GM12878 (cell line): ENCODE measurements around the gene MYLK4. TPM values are rescaled to one million over a fixed set of nuclear protein-coding genes. Genes with fewer than 3 reads are reported as not detected.
A peak's percentile ranks its signal among the peaks of the same experiment; 100 is the strongest.

ENCODE experiments used
- ATAC-seq: fragments of 200-7000 bp; cut with Tn5 transposase; 3 replicates; pipeline ENCODE4 v1.9.1; 2020; ENCODE audit warnings: mild to moderate bottlenecking, moderate library complexity
- BruUV-seq: library from RNA; stranded (reverse); fragments of 400-500 nt; replicated peaks from 2 replicates; lab custom pipeline; 2021; lab: Mats Ljungman, UMichigan
- CTCF ChIA-PET: fragments of 300-600 bp; sonication (Branson Sonifier 250); formaldehyde crosslinking; extraction: SDS; loops from one replicate; lab custom pipeline; 2021; ENCODE audit warnings: inconsistent platforms; lab: Yijun Ruan, JAX
- POLR2A ChIA-PET: fragments of 350-600 bp; formaldehyde crosslinking; extraction: SDS; loops from one replicate; lab custom pipeline; 2021; ENCODE audit warnings: inconsistent platforms; lab: Charles Lee
- RAD21 ChIA-PET: fragments of 300-600 bp; sonication (Branson Sonifier 250); formaldehyde crosslinking; loops from one replicate; lab custom pipeline; 2023; ENCODE audit warnings: antibody characterized with exemption; ENCODE audit not compliant: unreplicated experiment; lab: Charles Lee
- SMC1A ChIA-PET: fragments of 300-600 bp; sonication (Branson Sonifier 250); formaldehyde crosslinking; loops from one replicate; lab custom pipeline; 2023; ENCODE audit not compliant: unreplicated experiment, uncharacterized antibody; lab: Charles Lee
- DNase-seq: peaks from one replicate; pipeline ENCODE4 v3.0.0-alpha.2; 2011; ENCODE audit warnings: low read depth, low spot score
- FAIRE-seq: peaks from 3 replicates; lab custom pipeline; 2011; peaks lifted over from hg19 to GRCh38; lab: Jason Lieb, UNC
- H2AFZ ChIP-seq: 2 replicates; pipeline ENCODE4 v1.6.0; 2011; ENCODE audit warnings: low read depth, low read length, control low read depth; ENCODE audit not compliant: control insufficient read depth
- H3K27ac ChIP-seq: 2 replicates; pipeline ENCODE4 v1.5.1; 2011; ENCODE audit warnings: control low read depth; ENCODE audit not compliant: control insufficient read depth, insufficient read depth
- H3K27me3 ChIP-seq, 2 experiments: replicated peaks in 1 of 2; 2 replicates each; pipeline versions ENCODE4 v1.6.0 to v1.6.1; 2011; ENCODE audit warnings: low read length in 1 of 2; ENCODE audit not compliant: control insufficient read depth in 2 of 2, insufficient read depth in 2 of 2
- H3K36me3 ChIP-seq, 2 experiments: 2 replicates each; pipeline ENCODE4 v1.5.1; 2011; ENCODE audit warnings: low read length in 1 of 2; ENCODE audit not compliant: control insufficient read depth in 2 of 2, insufficient read depth in 2 of 2
- H3K4me1 ChIP-seq: 2 replicates; pipeline ENCODE4 v1.6.1; 2011; ENCODE audit warnings: mild to moderate bottlenecking, low read length, moderate library complexity, mixed read lengths; ENCODE audit not compliant: control insufficient read depth, insufficient read depth
- H3K4me2 ChIP-seq: 2 replicates; pipeline ENCODE4 v1.6.0; 2011; ENCODE audit warnings: control low read depth; ENCODE audit not compliant: control insufficient read depth, insufficient read depth
- H3K4me3 ChIP-seq: fragments of 200-600 bp; sonication (generic); 2 replicates; pipeline ENCODE4 v1.5.1; 2016
- H3K79me2 ChIP-seq: 2 replicates; pipeline ENCODE4 v1.6.0; 2011; ENCODE audit warnings: low read length; ENCODE audit not compliant: control insufficient read depth, insufficient read depth
- H3K9ac ChIP-seq: 2 replicates; pipeline ENCODE4 v1.8.0; 2011; ENCODE audit warnings: low read length, control low read depth, mixed read lengths; ENCODE audit not compliant: control insufficient read depth, insufficient read depth
- H3K9me3 ChIP-seq: replicated peaks from 3 replicates; pipeline ENCODE4 v1.5.1; 2011; ENCODE audit warnings: mild to moderate bottlenecking, low read length; ENCODE audit not compliant: control insufficient read depth, insufficient read depth
- H4K20me1 ChIP-seq: 2 replicates; pipeline ENCODE4 v1.6.0; 2011; ENCODE audit not compliant: control insufficient read depth, insufficient read depth
- MEF2B ChIP-seq: fragments of 450-650 bp; IDR thresholded peaks from 2 replicates; pipeline ENCODE4 v1.6.1; 2018; ENCODE audit warnings: mild to moderate bottlenecking, moderate library complexity; ENCODE audit not compliant: partially characterized antibody, poor library complexity, severe bottlenecking
- MYC ChIP-seq: IDR thresholded peaks from 2 replicates; pipeline ENCODE4 v1.6.1; 2011; ENCODE audit warnings: mild to moderate bottlenecking, low read length, moderate library complexity, inconsistent platforms; ENCODE audit not compliant: insufficient read depth, insufficient replicate concordance, insufficient read length, severe bottlenecking
- NKRF ChIP-seq: fragments of 450-650 bp; conservative IDR thresholded peaks from 2 replicates; pipeline ENCODE4 v1.6.1; 2017; ENCODE audit warnings: mild to moderate bottlenecking, moderate library complexity
- RBBP5 ChIP-seq: fragments of 200-600 bp; sonication (generic); conservative IDR thresholded peaks from 2 replicates; pipeline ENCODE4 v1.6.1; 2016
- RUNX3 ChIP-seq: IDR thresholded peaks from 2 replicates; pipeline ENCODE4 v1.6.1; 2012; ENCODE audit warnings: low read length, inconsistent platforms
- SMARCA5 ChIP-seq: fragments of 450-650 bp; IDR thresholded peaks from 2 replicates; pipeline ENCODE4 v1.6.1; 2017; ENCODE audit warnings: mild to moderate bottlenecking
- SREBF1 ChIP-seq: IDR thresholded peaks from 2 replicates; pipeline ENCODE4 v1.6.1; 2012; ENCODE audit warnings: mild to moderate bottlenecking, low read length
- STAT1 ChIP-seq: fragments of 450-650 bp; conservative IDR thresholded peaks from 2 replicates; pipeline ENCODE4 v1.6.1; 2014; ENCODE audit warnings: antibody characterized with exemption, mild to moderate bottlenecking
- TCF7 ChIP-seq: IDR thresholded peaks from 2 replicates; pipeline ENCODE4 v1.6.1; 2014; ENCODE audit warnings: antibody characterized with exemption, borderline replicate concordance
- ZBTB11 ChIP-seq: fragments of 450-650 bp; formaldehyde crosslinking; IDR thresholded peaks from 2 replicates; pipeline ENCODE4 v1.5.0; 2022; ENCODE audit warnings: mild to moderate bottlenecking, missing genetic modification characterization
- WGBS: methylation state at CpG from one replicate; pipeline ENCODE4 v1.1.6; 2016; ENCODE audit warnings: low lambda C conversion rate; ENCODE audit not compliant: insufficient replicate concordance, insufficient coverage; ENCODE audit errors: missing lambda C conversion rate; 5-methylcytosine and 5-hydroxymethylcytosine counted together
- in situ Hi-C: fragments of 300-500 bp; cut with MboI; formaldehyde crosslinking; loops from 9 replicates; pipeline ENCODE4 v1.14.3; 2018; ENCODE audit warnings: mixed read lengths
- intact Hi-C: fragments of 100-400 bp; cut with micrococcal nuclease; formaldehyde crosslinking; loops from one replicate; pipeline ENCODE4 v1.14.2; 2022; ENCODE audit not compliant: unreplicated experiment
- polyA plus RNA-seq, 11 experiments: library from polyadenylated mRNA; depleted of rRNA in 4 of 11; unstranded in 6 of 11; stranded (reverse) in 5 of 11; fragments of >200 nt; fragmentation: Nextera tagmentation in 4 of 11; fragmentation: Illumina TruSeq in 1 of 11; extraction: Ambion mirVana in 4 of 11; extraction: Trizol in 1 of 11; gene quantifications; 1 replicate in 1 of 11; 2 replicates in 10 of 11; pipeline versions ENCODE4 v1.2.1 to v1.2.3, GENCODE V29; 2011 to 2016; ENCODE audit warnings: inconsistent platforms in 2 of 11, missing spikeins in 2 of 11, low read depth in 1 of 11
- total RNA-seq, 4 experiments: library from RNA; depleted of rRNA in 3 of 4; stranded (reverse); fragments of >200 nt in 3 of 4; fragmentation: Illumina TruSeq in 1 of 4; extraction: Trizol in 1 of 4; gene quantifications; 2 replicates each; pipeline versions ENCODE4 v1.2.1 to v1.2.3, GENCODE V29; 2013 to 2021

MYLK4 gene
- total and polyA plus RNA-seq, 10 of the 15 experiments (the other 5 are each of a cell fraction or from before 2014, with no cell fraction given): under 0.01 to 0.09 (median 0.05) TPM; not detected in 1

GRCh38 chr6:2641044-2641725, 109.5 kb downstream of the MYLK4 start (continued):
- TF ChIP-seq MEF2B (no peak), RUNX3 (peak; percentile 33; the same call in 1 of the 2 replicates), ZBTB11 (CRISPR knock-in tag) (no peak), NKRF (no peak), SMARCA5 (no peak)

- no peak overlapping the region for H3K4me3 ChIP-seq
- peak overlapping the region; percentile 90 for H3K4me2 ChIP-seq
- DNase-seq: no peak
- ChIA-PET SMC1A (interaction anchor here (1.3 kb wide), 1 partner anchor 9 kb away, joined by 5 read pairs; no protein-coding TSS in a partner anchor), CTCF (interaction anchor here (1.1 kb wide), 1 partner anchor 1044 kb away, joined by 3 read pairs; no protein-coding TSS in a partner anchor), RAD21 (no interaction called here), POLR2A (no interaction called here)
- no peak overlapping the region for H3K27ac ChIP-seq
- ATAC-seq: no peak
- H3K27me3 ChIP-seq: peaks cover 3 to 6% of the 10 kb centered on the region in 2 experiments; a peak in 3 of 4 replicates
- no peak overlapping the region for H3K9ac ChIP-seq
- WGBS: 30% methylated on average over 4 of the region's 4 CpGs
- no peaks in the 10 kb centered on the region for H3K79me2 ChIP-seq
- in situ Hi-C loops: no loop called here
- H3K36me3 ChIP-seq: no peaks in the 10 kb centered on the region
- FAIRE-seq: no peak
- TF ChIP-seq STAT1: no peak
- TF ChIP-seq SREBF1: no peak
- TF ChIP-seq MYC: no peak
- TF ChIP-seq RBBP5: no peak
- TF ChIP-seq TCF7: no peak
- H3K4me1 ChIP-seq: peaks cover 13% of the 10 kb centered on the region
- BruUV-seq: no TSS peak
- no peak overlapping the region for H2AFZ ChIP-seq
- intact Hi-C loops: no loop called here
- no peaks in the 10 kb centered on the region for H3K9me3 ChIP-seq
- H4K20me1 ChIP-seq: no peaks in the 10 kb centered on the region
Observed at GRCh38 chr6:2640551-2640950, 110.2 kb downstream of the MYLK4 start.
